NCI-H345 treated with DMSO at 0.1 percent for 48 hours (cell line): ENCODE measurements around the gene GPR151.

Experiments used
- DNase-seq: peaks from one replicate; lab custom pipeline; 2025; ENCODE audit not compliant: unreplicated experiment; lab: John Stamatoyannopoulos, UW

Gene GPR151

DNA sequence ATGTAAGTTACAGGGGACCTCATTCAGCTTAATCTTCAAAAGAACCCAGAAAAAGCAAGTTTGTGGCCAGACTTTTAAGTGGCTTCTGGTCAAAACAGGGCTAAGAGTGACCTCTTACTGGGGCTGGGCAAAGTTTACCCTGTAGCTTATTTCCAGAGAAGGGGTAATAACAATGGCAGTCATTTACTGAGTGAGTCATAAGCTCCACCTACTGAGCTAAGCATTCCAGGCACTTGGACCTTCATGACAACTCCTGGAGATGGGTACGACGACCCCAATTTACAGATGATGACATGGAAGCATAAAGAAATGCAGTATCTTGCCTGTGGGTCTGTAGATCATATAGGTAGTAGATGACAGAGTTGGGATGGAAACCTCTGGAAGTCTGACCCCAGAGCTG, 4.7 kb upstream of the GPR151 start:
- no peak for DNase-seq

GRCh38 chr5:146519554-146519953, 3.6 kb upstream of the GPR151 start:
- DNase-seq: no peak

DNA sequence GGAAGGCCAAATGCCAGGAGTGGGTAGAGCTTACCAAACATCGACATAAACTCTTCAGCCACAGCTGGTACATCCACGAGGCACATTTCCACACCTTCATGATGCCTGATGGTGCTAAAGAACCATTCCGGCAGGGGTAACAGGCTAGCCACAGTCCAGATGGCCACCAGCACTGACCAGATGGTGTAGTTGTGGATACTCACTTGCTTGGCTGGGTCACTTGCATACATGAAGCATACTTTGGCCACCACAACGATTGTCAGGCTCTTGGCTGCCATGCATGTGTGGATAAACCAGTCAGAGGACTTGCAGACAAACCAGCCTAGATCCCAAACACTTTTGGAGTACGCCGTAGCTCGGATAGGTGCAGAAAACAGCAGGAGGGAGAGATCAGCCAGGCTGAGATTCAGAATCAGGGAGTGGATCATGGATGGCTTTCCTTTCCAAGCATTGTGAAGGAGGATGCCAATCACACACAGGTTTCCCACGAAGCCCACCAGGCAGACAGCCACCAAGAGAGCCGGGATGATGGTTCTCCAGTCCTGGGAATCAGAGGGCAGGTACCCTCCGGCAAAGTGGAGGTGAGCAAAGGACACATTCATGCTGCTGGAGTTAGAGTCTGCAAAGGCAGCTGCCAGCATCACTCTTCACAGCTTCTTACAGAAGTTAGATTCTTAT, 378 bp downstream of the GPR151 start:
- DNase-seq: no peak

GRCh38 chr5:146514575-146514974, 1.4 kb downstream of the GPR151 start:
- DNase-seq: no peak

- DNase-seq: no peak
Observed at GRCh38 chr5:146513462-146513861, 2.5 kb downstream of the GPR151 start.

- no peak for DNase-seq
Observed at GRCh38 chr5:146510559-146511125, 5.3 kb downstream of the GPR151 start.

GRCh38 chr5:146507428-146507827, 8.6 kb downstream of the GPR151 start:
- DNase-seq: no peak

- no peak for DNase-seq
Observed at GRCh38 chr5:146499680-146500079, 16.3 kb downstream of the GPR151 start.

- no peak for DNase-seq
Observed at GRCh38 chr5:146494656-146495055, 21.3 kb downstream of the GPR151 start.

DNA sequence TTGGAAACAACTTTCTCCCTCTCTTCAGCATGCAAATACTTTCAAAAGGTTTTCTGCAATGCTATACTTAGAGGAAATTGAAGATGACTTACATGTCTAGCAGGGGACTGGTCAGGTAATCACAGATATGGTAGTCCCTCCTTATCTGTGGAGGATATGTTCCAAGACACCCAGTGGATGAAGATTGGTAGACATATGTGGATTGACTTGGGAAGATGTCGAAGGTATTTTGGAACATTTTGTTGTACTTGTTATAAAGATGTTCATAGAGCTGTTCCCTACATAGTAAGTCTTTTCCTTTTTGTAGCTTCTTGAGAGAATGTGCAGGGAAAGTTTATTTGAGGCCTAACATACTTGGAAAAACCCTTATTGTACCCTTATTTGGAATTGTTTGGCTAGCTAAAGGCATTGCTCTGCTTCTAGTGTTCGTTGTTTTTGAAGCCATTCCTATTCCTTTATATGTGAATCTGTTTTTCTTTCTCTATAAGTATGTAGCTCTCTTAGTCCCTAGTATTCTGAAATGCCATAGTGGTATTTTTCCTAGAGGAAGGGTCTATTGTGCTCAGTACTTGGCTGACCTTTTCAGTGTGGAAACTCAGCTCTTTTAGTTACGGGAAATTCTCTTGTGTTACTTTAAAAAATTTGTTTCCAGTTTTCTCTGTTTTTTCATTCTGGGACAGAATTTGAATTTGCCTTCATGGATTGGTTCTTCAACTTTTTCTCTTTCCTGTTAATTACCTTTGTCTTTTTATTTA, 25.7 kb downstream of the GPR151 start:
- DNase-seq: no peak

- DNase-seq: no peak
Observed at GRCh38 chr5:146484714-146485391, 31.1 kb downstream of the GPR151 start.

DNA sequence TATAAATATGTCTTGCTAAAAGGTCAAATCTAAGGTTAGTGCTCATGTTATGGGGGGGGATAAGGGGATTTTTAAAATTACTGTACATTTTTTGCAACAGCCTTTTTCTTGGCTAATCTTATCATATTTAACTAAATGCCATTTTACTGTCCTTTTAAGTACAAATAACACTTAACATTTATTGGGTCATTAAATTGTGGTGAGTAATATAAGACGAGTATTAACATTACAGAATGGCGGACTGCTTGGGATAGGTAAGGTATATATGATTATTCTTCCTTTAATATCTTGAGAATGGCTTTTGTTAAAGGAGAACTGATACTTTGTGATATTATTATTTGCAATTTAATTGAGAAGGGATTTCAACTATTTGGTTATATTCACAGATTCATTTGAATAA, 33.2 kb downstream of the GPR151 start:
- DNase-seq: no peak

- no peak for DNase-seq
Observed at GRCh38 chr5:146475906-146476305, 40.1 kb downstream of the GPR151 start.

DNA sequence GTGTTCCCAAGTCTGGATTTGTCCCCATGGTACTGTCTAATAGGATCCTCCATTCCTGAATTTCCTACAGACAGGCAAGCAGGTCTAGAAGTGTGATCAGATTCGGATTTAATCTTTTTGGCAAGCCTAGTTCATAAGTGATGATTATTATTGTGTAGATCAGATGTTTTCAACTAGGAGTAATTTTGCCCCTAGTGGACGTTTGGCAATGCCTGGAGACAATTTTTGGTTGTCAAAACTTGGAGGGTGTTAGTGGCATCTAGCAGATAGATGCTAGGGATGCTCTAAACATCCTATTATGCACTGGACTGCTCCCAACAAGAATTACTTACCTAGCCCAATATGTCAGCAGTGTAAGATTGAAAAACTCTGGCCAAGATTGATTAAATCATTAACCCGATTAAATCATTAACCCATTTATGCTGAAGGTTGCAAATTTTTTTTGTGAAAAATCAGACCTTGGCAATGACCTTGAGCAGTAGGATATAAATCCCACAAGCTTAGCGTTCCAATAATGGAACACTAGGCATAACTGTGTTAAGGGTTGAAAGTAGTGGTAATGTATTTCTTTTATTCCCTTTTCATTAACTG, 40.7 kb downstream of the GPR151 start:
- DNase-seq: no peak

DNA sequence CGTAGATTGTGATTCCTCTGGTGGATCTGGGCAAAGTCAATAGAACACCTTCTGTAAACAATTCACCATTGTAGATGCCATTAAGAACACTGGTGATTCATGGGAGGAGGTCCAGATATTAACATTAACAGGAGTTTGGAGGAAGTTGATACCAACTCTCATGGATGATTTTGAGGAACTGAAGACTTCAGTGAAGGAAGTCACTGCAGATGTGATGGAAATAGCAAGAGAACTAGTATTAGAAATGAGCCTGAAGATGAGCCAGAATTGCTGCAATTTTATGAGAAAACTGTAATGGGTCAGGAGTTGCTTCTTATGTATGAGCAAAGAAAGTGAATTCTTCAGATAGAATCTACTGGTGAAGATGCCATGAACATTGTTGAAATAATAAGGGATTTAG, 41.9 kb downstream of the GPR151 start:
- no peak for DNase-seq

GRCh38 chr5:146467760-146468159, 48.2 kb downstream of the GPR151 start:
- no peak for DNase-seq

- DNase-seq: no peak
Observed at GRCh38 chr5:146466521-146467349, 49.3 kb downstream of the GPR151 start.

- DNase-seq: no peak
Observed at GRCh38 chr5:146463446-146463845, 52.5 kb downstream of the GPR151 start.
